H9 (cell line): ENCODE results near the gene FBXL13. TPM values are rescaled to one million over a fixed set of nuclear protein-coding genes. Genes with fewer than 3 reads are reported as not detected.

Experiments used
- DNase-seq: peaks from one replicate; pipeline ENCODE4 v3.0.0-alpha.2; 2017
- H2AFZ ChIP-seq: one replicate; pipeline ENCODE4 v1.6.1; 2013; ENCODE audit warnings: mild to moderate bottlenecking, low read length, control low read depth, moderate library complexity
- H2AK5ac ChIP-seq: 2 replicates; pipeline ENCODE4 v1.6.1; 2013; ENCODE audit warnings: low read length, control low read depth, mixed read lengths; ENCODE audit not compliant: insufficient read length
- H2BK120ac ChIP-seq: one replicate; pipeline ENCODE4 v1.6.1; 2013; ENCODE audit warnings: low read depth, mild to moderate bottlenecking, low read length, control low read depth, inconsistent platforms; ENCODE audit not compliant: poor library complexity, severe bottlenecking
- H2BK12ac ChIP-seq: 2 replicates; pipeline ENCODE4 v1.6.1; 2013; ENCODE audit warnings: low read length, control low read depth, mixed read lengths, low read depth; ENCODE audit not compliant: insufficient read length
- H2BK15ac ChIP-seq: 2 replicates; pipeline ENCODE4 v1.6.1; 2013; ENCODE audit warnings: low read depth, low read length, control low read depth
- H2BK20ac ChIP-seq: one replicate; pipeline ENCODE4 v1.6.1; 2013; ENCODE audit warnings: low read depth, mild to moderate bottlenecking, low read length, control low read depth, inconsistent platforms; ENCODE audit not compliant: poor library complexity, severe bottlenecking
- H2BK5ac ChIP-seq: 2 replicates; pipeline ENCODE4 v1.6.1; 2013; ENCODE audit warnings: low read length, control low read depth, mixed read lengths; ENCODE audit not compliant: insufficient read length
- H3K14ac ChIP-seq: 2 replicates; pipeline ENCODE4 v1.6.1; 2013; ENCODE audit warnings: low read length, control low read depth; ENCODE audit not compliant: insufficient read depth
- H3K18ac ChIP-seq: 2 replicates; pipeline ENCODE4 v1.6.1; 2013; ENCODE audit warnings: low read depth, mild to moderate bottlenecking, mixed read lengths, low read length, control low read depth; ENCODE audit not compliant: insufficient read length
- H3K23ac ChIP-seq: 2 replicates; pipeline ENCODE4 v1.6.1; 2013; ENCODE audit warnings: low read length, control low read depth, mixed read lengths, low read depth; ENCODE audit not compliant: insufficient read length
- H3K23me2 ChIP-seq: 2 replicates; pipeline ENCODE4 v1.6.1; 2013; ENCODE audit warnings: low read depth, mild to moderate bottlenecking, mixed read lengths, low read length, control low read depth; ENCODE audit not compliant: insufficient read length, poor library complexity, severe bottlenecking
- H3K27ac ChIP-seq: 2 replicates; pipeline ENCODE4 v1.5.1; 2013; ENCODE audit warnings: low read length, control low read depth, mixed read lengths, low read depth; ENCODE audit not compliant: insufficient read length
- H3K27me3 ChIP-seq: 2 replicates; pipeline ENCODE4 v1.6.1; 2013; ENCODE audit warnings: low read length, control low read depth, inconsistent platforms; ENCODE audit not compliant: insufficient read depth
- H3K4ac ChIP-seq: 2 replicates; pipeline ENCODE4 v1.6.1; 2013; ENCODE audit warnings: low read depth, mild to moderate bottlenecking, control low read depth, inconsistent platforms, low read length, moderate library complexity
- H3K4me1 ChIP-seq: 2 replicates; pipeline ENCODE4 v1.6.1; 2013; ENCODE audit warnings: low read length, control low read depth, inconsistent platforms; ENCODE audit not compliant: insufficient read depth
- H3K4me2 ChIP-seq: 2 replicates; pipeline ENCODE4 v1.6.1; 2013; ENCODE audit warnings: low read length, control low read depth, mixed read lengths; ENCODE audit not compliant: insufficient read length, insufficient read depth
- H3K56ac ChIP-seq: 2 replicates; pipeline ENCODE4 v1.6.1; 2013; ENCODE audit warnings: low read depth, mild to moderate bottlenecking, mixed read lengths, low read length, control low read depth; ENCODE audit not compliant: insufficient read length
- H3K79me1 ChIP-seq: 2 replicates; pipeline ENCODE4 v1.6.1; 2013; ENCODE audit warnings: low read depth, mild to moderate bottlenecking, moderate library complexity, low read length, control low read depth, inconsistent platforms; ENCODE audit not compliant: insufficient read depth, poor library complexity, severe bottlenecking
- H3K79me2 ChIP-seq: 2 replicates; pipeline ENCODE4 v1.6.1; 2013; ENCODE audit warnings: low read length, control low read depth, inconsistent platforms; ENCODE audit not compliant: insufficient read depth
- H3K9ac ChIP-seq: 2 replicates; pipeline ENCODE4 v1.6.1; 2013; ENCODE audit warnings: low read length, control low read depth, mixed read lengths; ENCODE audit not compliant: insufficient read length; ENCODE audit errors: extremely low read depth
- H3K9me3 ChIP-seq: one replicate; pipeline ENCODE4 v1.6.1; 2013; ENCODE audit warnings: low read depth, low read length, inconsistent platforms; ENCODE audit not compliant: control insufficient read depth
- H3T11ph ChIP-seq: one replicate; pipeline ENCODE4 v1.6.1; 2013; ENCODE audit warnings: mild to moderate bottlenecking, low read length, control low read depth, inconsistent platforms
- H4K20me1 ChIP-seq: one replicate; pipeline ENCODE4 v1.6.1; 2013; ENCODE audit not compliant: control insufficient read depth, insufficient read length, insufficient read depth
- H4K5ac ChIP-seq: 2 replicates; pipeline ENCODE4 v1.6.1; 2013; ENCODE audit warnings: low read depth, mild to moderate bottlenecking, mixed read lengths, low read length, control low read depth; ENCODE audit not compliant: insufficient read length
- H4K8ac ChIP-seq: replicated peaks from 2 replicates; pipeline ENCODE4 v1.6.1; 2013; ENCODE audit warnings: low read length, control low read depth, mixed read lengths, low read depth; ENCODE audit not compliant: insufficient read length
- H4K91ac ChIP-seq: 2 replicates; pipeline ENCODE4 v1.6.1; 2013; ENCODE audit warnings: low read depth, mild to moderate bottlenecking, moderate library complexity, mixed read lengths, low read length, control low read depth; ENCODE audit not compliant: insufficient read length
- H3K27ac Mint-ChIP-seq, 3 experiments: 2 replicates in 2 of 3; 3 replicates in 1 of 3; pipeline ENCODE4 v1.8.0; 2020 to 2021; ENCODE audit warnings: mixed read lengths in 3 of 3, mild to moderate bottlenecking in 1 of 3, moderate library complexity in 1 of 3
- H3K27me3 Mint-ChIP-seq: 2 replicates; pipeline ENCODE4 v1.8.0; 2021; ENCODE audit warnings: low read depth, mild to moderate bottlenecking, moderate library complexity, mixed read lengths
- H3K36me3 Mint-ChIP-seq, 3 experiments: 2 replicates in 2 of 3; 3 replicates in 1 of 3; pipeline ENCODE4 v1.8.0; 2020 to 2021; ENCODE audit warnings: low read depth in 3 of 3, mixed read lengths in 3 of 3; ENCODE audit not compliant: insufficient read depth in 1 of 3
- H3K4me1 Mint-ChIP-seq, 2 experiments: 2 replicates each; pipeline ENCODE4 v1.8.0; 2020; ENCODE audit warnings: mixed read lengths in 2 of 2
- H3K4me3 Mint-ChIP-seq, 2 experiments: 2 replicates in 1 of 2; 3 replicates in 1 of 2; pipeline ENCODE4 v1.8.0; 2020 to 2021; ENCODE audit warnings: mild to moderate bottlenecking in 2 of 2, mixed read lengths in 2 of 2, moderate library complexity in 1 of 2
- H3K9me3 Mint-ChIP-seq, 2 experiments: 2 replicates in 1 of 2; 3 replicates in 1 of 2; pipeline ENCODE4 v1.8.0; 2020; ENCODE audit warnings: mild to moderate bottlenecking in 2 of 2, mixed read lengths in 2 of 2, moderate library complexity in 1 of 2
- CTCF ChIP-seq: fragments of 200-600 bp; sonication (generic); conservative IDR thresholded peaks from 3 replicates; pipeline ENCODE4 v1.8.0; 2021; ENCODE audit warnings: antibody characterized with exemption, mild to moderate bottlenecking
- WGBS: extraction: QIAGEN DNeasy Blood & Tissue Kit; methylation state at CpG from one replicate; pipeline ENCODE4 v1.1.7; 2013; ENCODE audit warnings: missing lambda C conversion rate, low lambda C conversion rate, mixed read lengths; ENCODE audit not compliant: insufficient read length; ENCODE audit errors: extremely low coverage; 5-methylcytosine and 5-hydroxymethylcytosine counted together
- total RNA-seq: library from RNA; stranded (reverse); gene quantifications from 2 replicates; pipeline ENCODE4 v1.2.1, GENCODE V29; 2021

FBXL13 gene
- total RNA-seq, 1 experiment from 2014 or later, result 4.4 TPM

GRCh38 chr7:102813191-102814024 is 261.2 kb downstream of the FBXL13 start:
- H4K5ac ChIP-seq, result no peak overlapping the region
- H4K91ac ChIP-seq, result no peak overlapping the region
- H3K4me1 Mint-ChIP-seq, result 0 out of 4 replicates have a peak, but pooled peaks cover 0 to 2% of the 10 kb centered on the region in 2 experiments
- H2AK5ac ChIP-seq, result no peak overlapping the region
- no peak overlapping the region for H2BK20ac ChIP-seq
- no peaks in the 10 kb centered on the region for H3K27me3 ChIP-seq
- no peak overlapping the region for H3K27ac ChIP-seq
- H3K4me2 ChIP-seq, result no peak overlapping the region
- H2BK120ac ChIP-seq, result no peak overlapping the region
- no peak overlapping the region for H3K18ac ChIP-seq
- H3K9me3 ChIP-seq, result no peaks in the 10 kb centered on the region
- no peaks in the 10 kb centered on the region for H3K23me2 ChIP-seq
- no peak overlapping the region for H4K8ac ChIP-seq
- H3K36me3 Mint-ChIP-seq, result no peaks in the 10 kb centered on the region; a peak in 1 of 7 replicates
- H3K23ac ChIP-seq, result no peak overlapping the region
- H3K14ac ChIP-seq, result no peak overlapping the region
- H3K4ac ChIP-seq, result no peak overlapping the region
- H2BK5ac ChIP-seq, result no peak overlapping the region
- no peak overlapping the region for H2AFZ ChIP-seq
- no peak overlapping the region for H3K9ac ChIP-seq
- H3K4me3 Mint-ChIP-seq, result no peak overlapping the region
- no peak overlapping the region for H2BK12ac ChIP-seq
- no peaks in the 10 kb centered on the region for H3K9me3 Mint-ChIP-seq
- no peaks in the 10 kb centered on the region for H3K79me1 ChIP-seq
- H3K27ac Mint-ChIP-seq, result no peak overlapping the region
- H3K79me2 ChIP-seq, result no peaks in the 10 kb centered on the region
- no peak for TF ChIP-seq CTCF
- H2BK15ac ChIP-seq, result no peak overlapping the region
- no peaks in the 10 kb centered on the region for H3K4me1 ChIP-seq
- WGBS, result no CpG with 5 or more reads among the region's 2 CpGs
- no peaks in the 10 kb centered on the region for H3K27me3 Mint-ChIP-seq
- no peak overlapping the region for H3T11ph ChIP-seq
- DNase-seq, result no peak
- H4K20me1 ChIP-seq, result no peaks in the 10 kb centered on the region
- no peak overlapping the region for H3K56ac ChIP-seq
